ENCODE measurements around the gene ERC2.

GRCh38 chr3:56205406-56205805 lies 262.9 kb downstream of the ERC2 start:
- TF ChIP-seq CTCF (conservative IDR thresholded peaks at IDR 0.05; ENCODE audit: low read depth, low read length), result no peak
- TF ChIP-seq EZH2 (IDR thresholded peaks at IDR 0.05; ENCODE audit: borderline replicate concordance, low read depth, low read length, poor library complexity, severe bottlenecking), result no peak

Data from A673 (cell line).